HG02885 (cell line): ENCODE measurements around the gene ENPP6.
"Not testable (repeated sequence)": the region's sequence is repeated elsewhere in the genome, so short reads cannot be mapped to it uniquely, and the experiment has no call there.

Experiments
- ATAC-seq: cut with Tn5 transposase; IDR thresholded peaks from one replicate; pipeline ENCODE4 v1.9.1; 2021; ENCODE audit warnings: mild to moderate bottlenecking; ENCODE audit not compliant: unreplicated experiment, poor library complexity

The ENPP6 gene

GRCh38 chr4:184080674-184081073 is 137.0 kb downstream of the ENPP6 start:
- no peak for ATAC-seq

- no peak for ATAC-seq
Measured at GRCh38 chr4:184074677-184075388, 142.8 kb downstream of the ENPP6 start.

GRCh38 chr4:184067931-184068554 is 149.6 kb downstream of the ENPP6 start:
- no peak for ATAC-seq

GRCh38 chr4:184066584-184067300 is 150.9 kb downstream of the ENPP6 start:
- ATAC-seq = no peak

- ATAC-seq = no peak
Measured at GRCh38 chr4:184064877-184065276, 152.8 kb downstream of the ENPP6 start.

- ATAC-seq = no peak
Measured at GRCh38 chr4:184062769-184063168, 154.9 kb downstream of the ENPP6 start.

DNA sequence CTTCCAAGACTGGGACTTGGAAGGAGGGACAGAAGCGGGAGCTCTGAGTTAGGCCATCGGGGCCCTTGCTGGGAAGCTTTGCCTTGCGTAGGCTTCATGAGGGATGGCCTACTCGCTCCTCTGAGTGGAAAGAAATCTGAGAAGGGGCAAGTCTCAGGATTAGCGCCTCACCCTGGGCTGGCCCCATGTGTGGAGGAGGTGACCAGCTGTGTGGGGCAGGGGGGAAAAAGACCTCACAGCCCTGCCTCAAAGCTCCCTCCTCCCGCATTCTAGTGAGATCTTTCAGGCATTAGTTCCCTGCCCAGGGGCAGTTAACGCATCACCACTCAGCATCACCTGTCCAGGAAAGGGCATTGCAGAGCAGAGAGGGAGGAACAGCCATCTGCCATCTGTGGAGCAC is 156.1 kb downstream of the ENPP6 start:
- no peak for ATAC-seq

- ATAC-seq = no peak
Measured at GRCh38 chr4:184059099-184059498, 158.6 kb downstream of the ENPP6 start.

- ATAC-seq = no peak
Measured at GRCh38 chr4:184058026-184058425, 159.6 kb downstream of the ENPP6 start.

DNA sequence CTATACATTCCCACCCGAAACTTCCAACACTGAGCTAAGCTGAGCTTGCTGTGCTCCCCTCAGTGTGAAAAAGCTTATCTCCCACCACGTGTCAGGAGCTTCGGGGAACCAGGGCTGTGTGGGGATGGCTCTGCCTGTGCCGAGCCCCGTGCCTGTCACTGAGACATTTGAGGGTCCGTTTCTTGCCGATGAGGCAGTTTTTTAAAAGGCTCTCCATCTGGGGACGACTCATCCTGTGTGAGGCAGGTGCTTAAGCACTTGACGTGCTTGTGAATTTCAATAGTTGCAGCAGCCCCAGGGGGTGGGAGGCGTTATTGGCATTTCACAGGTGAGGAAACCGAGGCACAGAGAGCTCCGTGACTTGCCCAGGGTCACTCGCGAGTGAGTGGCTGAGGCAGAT is 160.8 kb downstream of the ENPP6 start:
- ATAC-seq = no peak

GRCh38 chr4:184053434-184053833 is 164.2 kb downstream of the ENPP6 start:
- ATAC-seq = no peak

DNA sequence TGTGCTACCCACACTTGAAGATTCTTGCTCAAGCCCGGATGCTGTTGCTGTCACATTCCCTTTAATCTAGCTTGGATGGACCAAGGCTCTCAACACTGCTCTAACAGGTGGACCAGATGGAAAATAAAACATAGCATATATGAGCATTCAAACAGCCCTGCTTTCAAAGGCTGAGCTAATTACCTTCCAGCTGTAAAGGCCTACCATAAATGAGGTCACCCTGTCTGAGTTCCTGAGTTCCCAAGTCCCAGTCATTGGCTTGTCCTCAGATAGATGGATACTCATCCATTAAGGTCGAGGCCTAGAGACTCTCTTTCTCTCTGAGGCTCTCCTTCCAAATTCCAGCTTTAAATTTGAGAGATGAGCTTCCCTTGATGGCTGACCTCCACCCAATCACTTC is 165.1 kb downstream of the ENPP6 start:
- no peak for ATAC-seq

DNA sequence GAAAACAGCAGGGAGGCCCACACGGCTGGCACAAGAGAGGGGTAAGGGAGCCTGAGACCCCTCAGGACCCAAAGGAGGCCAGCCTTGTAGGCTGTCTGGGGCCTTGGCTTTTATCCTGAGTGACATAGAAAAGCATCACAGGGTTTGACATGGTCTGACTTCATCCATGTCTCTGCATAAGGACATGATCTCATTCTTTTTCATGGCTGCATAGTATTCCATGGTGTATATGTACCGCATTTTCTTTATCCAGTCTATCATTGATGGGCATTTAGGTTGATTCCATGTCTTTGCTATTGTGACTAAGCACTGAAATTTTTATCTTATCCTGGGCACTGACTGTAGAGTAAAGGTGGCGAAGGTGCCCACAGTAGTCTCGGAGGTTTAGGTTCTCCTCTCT is 166.4 kb downstream of the ENPP6 start:
- not testable (repeated sequence) for ATAC-seq

- no peak for ATAC-seq
Measured at GRCh38 chr4:184046148-184046547, 171.5 kb downstream of the ENPP6 start.

- no peak for ATAC-seq
Measured at GRCh38 chr4:184041156-184041555, 176.5 kb downstream of the ENPP6 start.

DNA sequence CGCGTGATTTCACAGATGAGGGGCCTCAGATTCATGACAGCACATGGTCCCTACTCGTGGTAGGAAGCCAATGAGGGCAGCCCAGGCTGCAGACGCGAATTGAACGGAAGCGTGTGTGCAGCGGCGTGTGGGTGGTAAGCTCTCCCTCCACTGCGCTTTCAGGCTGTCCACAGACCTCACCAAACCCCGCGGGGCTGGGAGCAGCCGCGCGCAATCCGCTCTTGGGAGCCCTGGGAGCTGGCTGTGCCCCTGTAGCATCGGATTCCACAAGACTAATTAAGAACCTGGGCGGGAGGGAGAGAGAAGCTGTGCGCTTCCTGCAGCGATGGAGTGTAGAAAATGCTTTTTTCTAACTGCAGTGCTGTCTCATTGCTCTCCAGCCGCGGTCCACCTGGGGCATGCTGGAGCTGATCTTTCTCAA is 177.7 kb downstream of the ENPP6 start:
- no peak for ATAC-seq
